Liver (tissue), 9 donors: ENCODE results near the gene MTURN. TPM values are rescaled to one million over a fixed set of nuclear protein-coding genes. Genes with fewer than 3 reads are reported as not detected.

Source experiments
- DNase-seq: peaks from one replicate; pipeline ENCODE4 v3.0.0-alpha.2; 2017; ENCODE audit warnings: low spot score
- H3K27ac ChIP-seq, 2 donors: one replicate each; pipeline ENCODE4 v1.7.0; 2013; ENCODE audit warnings: inconsistent platforms in 2 of 2, low read length in 2 of 2, control low read depth in 1 of 2, low read depth in 1 of 2, mild to moderate bottlenecking in 1 of 2
- H3K27me3 ChIP-seq, 4 donors: one replicate each; pipeline versions ENCODE4 v1.6.1 to v1.7.0; 2013; ENCODE audit warnings: low read length in 3 of 4, inconsistent platforms in 1 of 4, mild to moderate bottlenecking in 1 of 4, moderate library complexity in 1 of 4; ENCODE audit not compliant: control insufficient read depth in 4 of 4, insufficient read depth in 4 of 4
- H3K36me3 ChIP-seq, 4 donors: one replicate each; pipeline versions ENCODE4 v1.6.1 to v1.7.0; 2013; ENCODE audit warnings: low read length in 3 of 4, mild to moderate bottlenecking in 3 of 4, low read depth in 1 of 4, moderate library complexity in 1 of 4; ENCODE audit not compliant: control insufficient read depth in 4 of 4, insufficient read depth in 3 of 4
- H3K4me1 ChIP-seq, 4 donors: one replicate each; pipeline versions ENCODE4 v1.6.1 to v1.7.0; 2013; ENCODE audit warnings: low read length in 3 of 4, mild to moderate bottlenecking in 3 of 4, moderate library complexity in 1 of 4; ENCODE audit not compliant: control insufficient read depth in 4 of 4, insufficient read depth in 4 of 4
- H3K4me3 ChIP-seq, 3 donors: one replicate each; pipeline versions ENCODE4 v1.6.1 to v1.7.0; 2013; ENCODE audit warnings: low read length in 3 of 3, control low read depth in 1 of 3, low read depth in 1 of 3, mild to moderate bottlenecking in 1 of 3
- H3K9ac ChIP-seq, 2 donors: one replicate each; pipeline ENCODE4 v1.7.0; 2013; ENCODE audit warnings: low read length in 2 of 2, mild to moderate bottlenecking in 2 of 2, moderate library complexity in 2 of 2, control low read depth in 1 of 2, low read depth in 1 of 2
- H3K9me3 ChIP-seq, 4 donors: one replicate each; pipeline versions ENCODE4 v1.6.1 to v1.7.0; 2013; ENCODE audit warnings: low read length in 3 of 4; ENCODE audit not compliant: control insufficient read depth in 4 of 4
- FOXA1 ChIP-seq: IDR thresholded peaks from 2 replicates; pipeline ENCODE4 v1.6.1; 2016; ENCODE audit warnings: antibody characterized with exemption
- FOXA2 ChIP-seq: IDR thresholded peaks from 2 replicates; pipeline ENCODE4 v1.6.1; 2016; ENCODE audit warnings: antibody characterized with exemption
- GABPA ChIP-seq, 2 donors: IDR thresholded peaks in 1 of 2; conservative IDR thresholded peaks in 1 of 2; 2 replicates each; pipeline ENCODE4 v1.6.1; 2016; ENCODE audit warnings: antibody characterized with exemption in 2 of 2, mild to moderate bottlenecking in 1 of 2, moderate library complexity in 1 of 2
- HNF4G ChIP-seq: IDR thresholded peaks from 2 replicates; pipeline ENCODE4 v1.6.1; 2016; ENCODE audit warnings: antibody characterized with exemption
- JUND ChIP-seq, 2 donors: IDR thresholded peaks; 2 replicates each; pipeline ENCODE4 v1.6.1; 2016; ENCODE audit warnings: antibody characterized with exemption in 2 of 2
- NR2F2 ChIP-seq: IDR thresholded peaks from 2 replicates; pipeline ENCODE4 v1.6.1; 2016; ENCODE audit warnings: antibody characterized with exemption
- RAD21 ChIP-seq, 2 donors: IDR thresholded peaks; 2 replicates each; pipeline ENCODE4 v1.6.1; 2016; ENCODE audit warnings: antibody characterized with exemption in 2 of 2, mild to moderate bottlenecking in 2 of 2
- RXRA ChIP-seq, 2 donors: IDR thresholded peaks; 2 replicates each; pipeline ENCODE4 v1.6.1; 2017 to 2018; ENCODE audit warnings: antibody characterized with exemption in 2 of 2, mild to moderate bottlenecking in 1 of 2
- SP1 ChIP-seq: IDR thresholded peaks from 2 replicates; pipeline ENCODE4 v1.6.1; 2018; ENCODE audit warnings: antibody characterized with exemption, mild to moderate bottlenecking
- TAF1 ChIP-seq: conservative IDR thresholded peaks from 2 replicates; pipeline ENCODE4 v1.6.1; 2016; ENCODE audit warnings: antibody characterized with exemption, mild to moderate bottlenecking
- YY1 ChIP-seq: IDR thresholded peaks from 2 replicates; pipeline ENCODE4 v1.6.1; 2016; ENCODE audit warnings: antibody characterized with exemption, mild to moderate bottlenecking
- WGBS: extraction: QIAGEN DNeasy Blood & Tissue Kit; methylation state at CpG from one replicate; pipeline ENCODE4 v1.1.7; 2013; 5-methylcytosine and 5-hydroxymethylcytosine counted together
- polyA plus RNA-seq, 2 donors: library from polyadenylated mRNA; stranded (reverse) in 1 of 2; unstranded in 1 of 2; fragments of 200-250 nt in 1 of 2; fragments of >200 nt in 1 of 2; fragmentation: Nextera tagmentation in 1 of 2; extraction: Ambion mirVana in 1 of 2; gene quantifications; one replicate each; pipeline versions ENCODE4 v1.2.1 to v1.2.3, GENCODE V29; 2013 to 2015
- total RNA-seq, 2 donors: library from RNA; depleted of rRNA; stranded (reverse); fragments of >200 nt; gene quantifications; one replicate each; pipeline ENCODE4 v1.2.3, GENCODE V29; 2014
- TF ChIP-seq, protein P1 (sequence below): IDR thresholded peaks from 2 replicates; pipeline ENCODE4 v1.6.1; 2016; ENCODE audit warnings: antibody characterized with exemption
- TF ChIP-seq, protein P2 (sequence below): IDR thresholded peaks from 2 replicates; pipeline ENCODE4 v1.6.1; 2016; ENCODE audit warnings: antibody characterized with exemption
- TF ChIP-seq, protein P3 (sequence below): fragments of 150-350 bp; IDR thresholded peaks from 2 replicates; pipeline ENCODE4 v1.5.1; 2017; ENCODE audit warnings: improper control_type of control experiment, low read depth, low read length; ENCODE audit not compliant: missing input control
- TF ChIP-seq, protein P4 (sequence below): IDR thresholded peaks from 2 replicates; pipeline ENCODE4 v1.6.1; 2016; ENCODE audit warnings: antibody characterized with exemption
- donor health status: healthy.
- donor health status: healthy.
- donor health status: healthy.
- donor health status: healthy.
- donor health status: healthy.

The MTURN gene
- total and polyA plus RNA-seq, 4 donors: 2.4 to 14.4 (median 6.1) TPM

- TF ChIP-seq NR2F2: no peak
- TF ChIP-seq, protein P1, sequence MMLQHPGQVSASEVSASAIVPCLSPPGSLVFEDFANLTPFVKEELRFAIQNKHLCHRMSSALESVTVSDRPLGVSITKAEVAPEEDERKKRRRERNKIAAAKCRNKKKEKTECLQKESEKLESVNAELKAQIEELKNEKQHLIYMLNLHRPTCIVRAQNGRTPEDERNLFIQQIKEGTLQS: no peak
Observed at GRCh38 chr7:30175180-30175579, 40.4 kb downstream of the MTURN start (continued).

DNA sequence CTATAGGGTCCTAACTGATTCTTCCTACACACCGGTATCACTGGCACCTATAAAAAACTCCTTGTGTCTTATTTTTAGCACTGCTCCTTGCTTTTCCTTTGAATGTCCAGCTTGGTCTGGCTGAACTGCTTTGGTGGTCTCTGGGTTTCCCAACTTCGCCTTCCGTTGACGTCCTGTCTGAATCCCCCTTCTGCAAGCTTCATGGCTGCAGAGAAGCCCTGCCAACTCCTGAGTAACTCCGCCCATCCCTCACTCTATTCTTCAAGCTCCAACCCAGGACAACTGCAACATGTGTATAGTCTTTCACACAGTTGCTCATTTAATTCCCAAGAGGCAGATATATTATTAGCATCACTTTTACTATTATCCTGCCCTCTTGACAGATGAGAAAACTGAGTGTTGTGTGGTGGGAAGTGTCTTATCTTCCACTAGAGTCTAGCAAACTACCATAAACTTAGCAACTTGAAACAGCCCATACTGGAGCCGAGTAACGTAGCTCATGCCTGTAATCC is 40.9 kb downstream of the MTURN start:
- 92% methylated on average over 7 of the region's 7 CpGs for WGBS
- H3K36me3 ChIP-seq: no peaks in the 10 kb centered on the region
- H3K9ac ChIP-seq: no peak overlapping the region
- no peaks in the 10 kb centered on the region for H3K27me3 ChIP-seq
- DNase-seq: no peak
- no peaks in the 10 kb centered on the region for H3K9me3 ChIP-seq
- TF ChIP-seq, protein P1: no peak
- no peak for TF ChIP-seq JUND (IDR thresholded peaks at IDR 0.05)
- TF ChIP-seq FOXA1: no peak
- TF ChIP-seq TAF1: no peak
- no peak overlapping the region for H3K4me3 ChIP-seq
- H3K4me1 ChIP-seq: peaks cover 0 to 4% (median 1%) of the 10 kb centered on the region in 4 donors
- H3K27ac ChIP-seq: no peak overlapping the region

- H3K9ac ChIP-seq: no peak overlapping the region
- DNase-seq: no peak
- peaks cover 0 to 4% (median 1%) of the 10 kb centered on the region in 4 donors for H3K4me1 ChIP-seq
- TF ChIP-seq RAD21 (IDR thresholded peaks at IDR 0.05) (no peak), HNF4G (no peak)
- TF ChIP-seq, protein P1: no peak
- no peak overlapping the region for H3K27ac ChIP-seq
- H3K27me3 ChIP-seq: no peaks in the 10 kb centered on the region
- no peaks in the 10 kb centered on the region for H3K36me3 ChIP-seq
- H3K9me3 ChIP-seq: no peaks in the 10 kb centered on the region
- no peak overlapping the region for H3K4me3 ChIP-seq
- 84% methylated on average over 6 of the region's 6 CpGs for WGBS
Observed at GRCh38 chr7:30176463-30177109, 41.8 kb downstream of the MTURN start.

DNA sequence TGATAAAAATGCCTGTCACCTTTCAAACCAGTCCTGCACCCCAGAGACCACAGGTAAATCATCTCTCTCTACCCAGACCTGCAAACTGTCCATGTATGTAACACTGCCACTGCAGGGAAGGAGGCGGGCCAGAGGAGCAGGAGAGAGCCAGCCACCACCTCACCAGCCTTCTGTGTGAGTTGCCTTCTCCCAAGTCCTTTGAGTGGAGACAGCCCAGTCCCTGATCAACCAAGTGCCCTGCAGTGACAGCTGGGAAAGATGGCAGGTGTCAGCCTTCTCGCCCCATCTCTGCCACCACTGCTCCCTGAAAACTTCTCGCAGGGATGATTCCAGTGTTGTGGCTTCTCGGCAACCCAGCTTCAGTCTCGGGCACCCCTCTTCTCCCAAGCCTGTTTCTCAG is 42.4 kb downstream of the MTURN start:
- peaks cover 0 to 4% (median 1%) of the 10 kb centered on the region in 4 donors for H3K4me1 ChIP-seq
- DNase-seq: no peak
- 99% methylated on average over 5 of the region's 5 CpGs for WGBS
- TF ChIP-seq, protein P2, sequence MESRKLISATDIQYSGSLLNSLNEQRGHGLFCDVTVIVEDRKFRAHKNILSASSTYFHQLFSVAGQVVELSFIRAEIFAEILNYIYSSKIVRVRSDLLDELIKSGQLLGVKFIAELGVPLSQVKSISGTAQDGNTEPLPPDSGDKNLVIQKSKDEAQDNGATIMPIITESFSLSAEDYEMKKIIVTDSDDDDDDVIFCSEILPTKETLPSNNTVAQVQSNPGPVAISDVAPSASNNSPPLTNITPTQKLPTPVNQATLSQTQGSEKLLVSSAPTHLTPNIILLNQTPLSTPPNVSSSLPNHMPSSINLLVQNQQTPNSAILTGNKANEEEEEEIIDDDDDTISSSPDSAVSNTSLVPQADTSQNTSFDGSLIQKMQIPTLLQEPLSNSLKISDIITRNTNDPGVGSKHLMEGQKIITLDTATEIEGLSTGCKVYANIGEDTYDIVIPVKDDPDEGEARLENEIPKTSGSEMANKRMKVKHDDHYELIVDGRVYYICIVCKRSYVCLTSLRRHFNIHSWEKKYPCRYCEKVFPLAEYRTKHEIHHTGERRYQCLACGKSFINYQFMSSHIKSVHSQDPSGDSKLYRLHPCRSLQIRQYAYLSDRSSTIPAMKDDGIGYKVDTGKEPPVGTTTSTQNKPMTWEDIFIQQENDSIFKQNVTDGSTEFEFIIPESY: no peak
- TF ChIP-seq, protein P3, sequence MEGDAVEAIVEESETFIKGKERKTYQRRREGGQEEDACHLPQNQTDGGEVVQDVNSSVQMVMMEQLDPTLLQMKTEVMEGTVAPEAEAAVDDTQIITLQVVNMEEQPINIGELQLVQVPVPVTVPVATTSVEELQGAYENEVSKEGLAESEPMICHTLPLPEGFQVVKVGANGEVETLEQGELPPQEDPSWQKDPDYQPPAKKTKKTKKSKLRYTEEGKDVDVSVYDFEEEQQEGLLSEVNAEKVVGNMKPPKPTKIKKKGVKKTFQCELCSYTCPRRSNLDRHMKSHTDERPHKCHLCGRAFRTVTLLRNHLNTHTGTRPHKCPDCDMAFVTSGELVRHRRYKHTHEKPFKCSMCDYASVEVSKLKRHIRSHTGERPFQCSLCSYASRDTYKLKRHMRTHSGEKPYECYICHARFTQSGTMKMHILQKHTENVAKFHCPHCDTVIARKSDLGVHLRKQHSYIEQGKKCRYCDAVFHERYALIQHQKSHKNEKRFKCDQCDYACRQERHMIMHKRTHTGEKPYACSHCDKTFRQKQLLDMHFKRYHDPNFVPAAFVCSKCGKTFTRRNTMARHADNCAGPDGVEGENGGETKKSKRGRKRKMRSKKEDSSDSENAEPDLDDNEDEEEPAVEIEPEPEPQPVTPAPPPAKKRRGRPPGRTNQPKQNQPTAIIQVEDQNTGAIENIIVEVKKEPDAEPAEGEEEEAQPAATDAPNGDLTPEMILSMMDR: no peak
- TF ChIP-seq TAF1: no peak
- no peak for TF ChIP-seq JUND (IDR thresholded peaks at IDR 0.05)
- no peak for TF ChIP-seq GABPA (IDR thresholded peaks at IDR 0.05 in 1 of 2, conservative IDR thresholded peaks at IDR 0.05 in 1 of 2)
- no peak for TF ChIP-seq HNF4G
- TF ChIP-seq NR2F2: no peak
- no peak for TF ChIP-seq RXRA (IDR thresholded peaks at IDR 0.05)
- TF ChIP-seq SP1: no peak
- TF ChIP-seq, protein P4, sequence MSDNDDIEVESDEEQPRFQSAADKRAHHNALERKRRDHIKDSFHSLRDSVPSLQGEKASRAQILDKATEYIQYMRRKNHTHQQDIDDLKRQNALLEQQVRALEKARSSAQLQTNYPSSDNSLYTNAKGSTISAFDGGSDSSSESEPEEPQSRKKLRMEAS: no peak
- TF ChIP-seq YY1: no peak
- TF ChIP-seq RAD21 (IDR thresholded peaks at IDR 0.05): no peak
- TF ChIP-seq FOXA2: no peak
- TF ChIP-seq, protein P1: no peak
- TF ChIP-seq FOXA1: no peak

More for the DNA sequence above, 42.4 kb downstream of the MTURN start:
- no peak overlapping the region for H3K27ac ChIP-seq
- H3K36me3 ChIP-seq: no peaks in the 10 kb centered on the region
- no peak overlapping the region for H3K9ac ChIP-seq
- H3K27me3 ChIP-seq: no peaks in the 10 kb centered on the region
- no peaks in the 10 kb centered on the region for H3K9me3 ChIP-seq
- H3K4me3 ChIP-seq: no peak overlapping the region
